PC-3 (cell line): ENCODE results near the gene ERICH2. TPM values are rescaled to one million over a fixed set of nuclear protein-coding genes. Genes with fewer than 3 reads are reported as not detected.

Source experiments
- ATAC-seq: fragments of 200-7000 bp; cut with Tn5 transposase; 2 replicates; pipeline ENCODE4 v1.9.1; 2020; ENCODE audit warnings: mild to moderate bottlenecking, moderate library complexity
- BruUV-seq: library from RNA; stranded (reverse); fragments of 400-500 nt; replicated peaks from 2 replicates; lab custom pipeline; 2021; lab: Mats Ljungman, UMichigan
- CTCF ChIA-PET: fragments of 300-600 bp; sonication (Branson Sonifier 250); formaldehyde crosslinking; loops from one replicate; lab custom pipeline; 2022; ENCODE audit warnings: antibody characterized with exemption; lab: Charles Lee
- POLR2A ChIA-PET: fragments of 300-600 bp; sonication (Branson Sonifier 250); formaldehyde crosslinking; loops from one replicate; lab custom pipeline; 2022; ENCODE audit warnings: antibody characterized with exemption; ENCODE audit not compliant: unreplicated experiment; lab: Charles Lee
- DNase-seq: peaks from one replicate; pipeline ENCODE4 v3.0.0-alpha.2; 2015
- H2AFZ ChIP-seq: fragments of 300-600 bp; sonication (generic); 2 replicates; pipeline ENCODE4 v1.6.0; 2016; ENCODE audit warnings: antibody characterized with exemption, low read length
- H3F3A ChIP-seq: fragments of 300-600 bp; sonication (generic); one replicate; pipeline ENCODE4 v1.6.0; 2017; ENCODE audit warnings: antibody characterized with exemption, low read length, control low read depth, mild to moderate bottlenecking; ENCODE audit not compliant: unreplicated experiment
- H3K27ac ChIP-seq: fragments of 300-600 bp; sonication (generic); 2 replicates; pipeline ENCODE4 v1.5.1; 2016; ENCODE audit warnings: mild to moderate bottlenecking, low read length
- H3K27me3 ChIP-seq: fragments of 300-600 bp; sonication (generic); 2 replicates; pipeline ENCODE4 v1.6.1; 2016; ENCODE audit warnings: low read length, mixed read lengths
- H3K36me3 ChIP-seq: fragments of 300-600 bp; sonication (generic); 2 replicates; pipeline ENCODE4 v1.6.1; 2016; ENCODE audit warnings: low read depth, mixed run types, low read length, mixed read lengths
- H3K4me1 ChIP-seq: fragments of 300-600 bp; sonication (generic); 2 replicates; pipeline ENCODE4 v1.5.1; 2016; ENCODE audit warnings: low read length; ENCODE audit not compliant: insufficient read depth
- H3K4me2 ChIP-seq: fragments of 300-600 bp; sonication (generic); 2 replicates; pipeline ENCODE4 v1.6.0; 2016; ENCODE audit warnings: low read length
- H3K4me3 ChIP-seq: fragments of 300-600 bp; sonication (generic); 2 replicates; pipeline ENCODE4 v1.5.1; 2016; ENCODE audit warnings: mild to moderate bottlenecking, low read length, mixed read lengths
- H3K79me2 ChIP-seq: fragments of 300-600 bp; sonication (generic); 2 replicates; pipeline ENCODE4 v1.6.1; 2017; ENCODE audit warnings: low read length, mixed read lengths
- H3K9ac ChIP-seq: fragments of 300-600 bp; sonication (generic); 2 replicates; pipeline ENCODE4 v1.6.0; 2016; ENCODE audit warnings: mild to moderate bottlenecking, low read length
- H3K9me2 ChIP-seq: fragments of 300-600 bp; sonication (generic); replicated peaks from 2 replicates; pipeline ENCODE4 v1.6.1; 2016; ENCODE audit warnings: mixed run types, low read length, mixed read lengths
- H3K9me3 ChIP-seq: fragments of 300-600 bp; sonication (generic); 2 replicates; pipeline ENCODE4 v1.6.1; 2016; ENCODE audit warnings: low read length, mixed read lengths
- H4K20me1 ChIP-seq: fragments of 300-600 bp; sonication (generic); 2 replicates; pipeline ENCODE4 v1.6.1; 2016; ENCODE audit warnings: low read length, mixed read lengths
- CTCF ChIP-seq: fragments of 300-600 bp; sonication (generic); conservative IDR thresholded peaks from 2 replicates; pipeline ENCODE4 v1.5.1; 2017; ENCODE audit warnings: antibody characterized with exemption, low read depth, mild to moderate bottlenecking, low read length
- EZH2 ChIP-seq: fragments of 300-600 bp; sonication (generic); IDR thresholded peaks from one replicate; pipeline ENCODE4 v1.6.1; 2017; ENCODE audit warnings: antibody characterized with exemption, mild to moderate bottlenecking, low read length; ENCODE audit not compliant: unreplicated experiment
- EZH2phosphoT487 ChIP-seq: fragments of 300-600 bp; sonication (generic); IDR thresholded peaks from 2 replicates; pipeline ENCODE4 v1.6.1; 2018; ENCODE audit warnings: mild to moderate bottlenecking, antibody characterized with exemption, low read length, borderline replicate concordance
- intact Hi-C: fragments of 100-400 bp; cut with micrococcal nuclease; formaldehyde crosslinking; loops from 2 replicates; pipeline ENCODE4 v1.9.0; 2023
- total RNA-seq: library from RNA; depleted of rRNA; stranded (reverse); fragments of >200 nt; gene quantifications from 2 replicates; pipeline ENCODE4 v1.2.3, GENCODE V29; 2014

Gene ERICH2
- total RNA-seq, 1 experiment from 2014 or later, result 1.9 TPM

- ATAC-seq (peak; percentile 47), DNase-seq (peak; percentile 82)
- H3K36me3 ChIP-seq, result no peaks in the 10 kb centered on the region
- peak overlapping the region; percentile 98 for H3K4me2 ChIP-seq
- H2AFZ ChIP-seq, result peak overlapping the region; percentile 99
- CTCF ChIA-PET, result interaction anchor here (0.5 to 1.0 kb wide), 9 partner anchors 53 to 455 kb away, joined by 3 to 8 read pairs (median 4); no protein-coding TSS in a partner anchor
- peak overlapping the region; percentile 27; the same call in 1 of the 2 replicates for H3K9ac ChIP-seq
- H3K9me2 ChIP-seq, result no peaks in the 10 kb centered on the region
- peak overlapping the region; percentile 97 for H3K4me3 ChIP-seq
- no peaks in the 10 kb centered on the region for H3K9me3 ChIP-seq
- no peak overlapping the region for H3K27ac ChIP-seq
- H3K4me1 ChIP-seq, result peaks cover 13% of the 10 kb centered on the region; the same call in 1 of the 2 replicates
- no peaks in the 10 kb centered on the region for H4K20me1 ChIP-seq
- intact Hi-C loops, result loop anchor here (1.0 to 2.0 kb wide), 3 partner anchors 27 to 419 kb away; no protein-coding TSS in a partner anchor
- H3K79me2 ChIP-seq, result no peaks in the 10 kb centered on the region
- no peaks in the 10 kb centered on the region for H3F3A ChIP-seq
- TSS peak; percentile 24 for BruUV-seq
- no peak for TF ChIP-seq EZH2
- TF ChIP-seq EZH2phosphoT487, result no peak
- TF ChIP-seq CTCF, result peak; percentile 89
- POLR2A ChIA-PET, result no interaction called here
- no peaks in the 10 kb centered on the region for H3K27me3 ChIP-seq
These were observed 45.7 kb downstream of the ERICH2 start for GRCh38 chr2:170815746-170816503.

- H3K9me2 ChIP-seq, result no peaks in the 10 kb centered on the region
- no peaks in the 10 kb centered on the region for H3F3A ChIP-seq
- peak; percentile 70 for ATAC-seq
- peak within 1 kb of the TSS; percentile 31 for H3K9ac ChIP-seq
- intact Hi-C loops, result loop anchor here (1.0 to 2.0 kb wide), 4 partner anchors 26 to 419 kb away; no protein-coding TSS in a partner anchor
- no peaks in the 10 kb centered on the region for H3K9me3 ChIP-seq
- TF ChIP-seq CTCF, result no peak
- TF ChIP-seq EZH2phosphoT487, result no peak
- no peak for TF ChIP-seq EZH2
- no peaks in the 10 kb centered on the region for H3K36me3 ChIP-seq
- no TSS peak for BruUV-seq
- H3K79me2 ChIP-seq, result no peaks in the 10 kb centered on the region
- peak within 1 kb of the TSS; percentile 98 for H3K4me2 ChIP-seq
- peak; percentile 79 for DNase-seq
- peaks cover 13% of the 10 kb centered on the region; the same call in 1 of the 2 replicates for H3K4me1 ChIP-seq
- peak within 1 kb of the TSS; percentile 97 for H3K4me3 ChIP-seq
- H2AFZ ChIP-seq, result peak within 1 kb of the TSS; percentile 99
- H3K27me3 ChIP-seq, result no peaks in the 10 kb centered on the region
- H3K27ac ChIP-seq, result no peak within 1 kb of the TSS
- ChIA-PET POLR2A (interaction anchor here (0.6 to 0.7 kb wide), 2 partner anchors 57 to 455 kb away, joined by 3 to 7 read pairs; no protein-coding TSS in a partner anchor), CTCF (interaction anchor here (0.5 to 1.1 kb wide), 10 partner anchors 16 to 309 kb away, joined by 3 to 7 read pairs (median 4); no protein-coding TSS in a partner anchor)
- no peaks in the 10 kb centered on the region for H4K20me1 ChIP-seq
These were observed 46.4 kb downstream of the ERICH2 start, which contains the start of gene GAD1 for GRCh38 chr2:170816504-170817092. Gene GAD1, plus strand, starts transcription at chr2:170816887. Its CDS starts 1,705 bp downstream, at chr2:170818592.
